Ishikawa (cell line): ENCODE data around the gene IL22RA2.

Experiments
- CEBPB ChIP-seq: IDR thresholded peaks from 2 replicates; pipeline ENCODE4 v1.6.1; 2012
- CREB1 ChIP-seq: IDR thresholded peaks from 2 replicates; pipeline ENCODE4 v1.6.1; 2012; ENCODE audit warnings: low read depth
- EGR1 ChIP-seq: IDR thresholded peaks from 2 replicates; pipeline ENCODE4 v1.6.1; 2012
- EP300 ChIP-seq: IDR thresholded peaks from 2 replicates; pipeline ENCODE4 v1.6.1; 2012; ENCODE audit warnings: borderline replicate concordance
- FOXM1 ChIP-seq: IDR thresholded peaks from 2 replicates; pipeline ENCODE4 v1.6.1; 2012; ENCODE audit warnings: low read depth, borderline replicate concordance
- RAD21 ChIP-seq: IDR thresholded peaks from 2 replicates; pipeline ENCODE4 v1.6.1; 2012; ENCODE audit warnings: low read depth
- TAF1 ChIP-seq: IDR thresholded peaks from 2 replicates; pipeline ENCODE4 v1.6.1; 2012; ENCODE audit warnings: low read depth, mild to moderate bottlenecking
- TCF12 ChIP-seq: IDR thresholded peaks from 2 replicates; pipeline ENCODE4 v1.6.1; 2012; ENCODE audit warnings: low read depth
- USF1 ChIP-seq: IDR thresholded peaks from 2 replicates; pipeline ENCODE4 v1.6.1; 2012
- YY1 ChIP-seq: IDR thresholded peaks from 2 replicates; pipeline ENCODE4 v1.6.1; 2012; ENCODE audit warnings: low read depth
- TF ChIP-seq, protein P1 (sequence below): IDR thresholded peaks from 2 replicates; pipeline ENCODE4 v1.6.1; 2012
- TF ChIP-seq, protein P2 (sequence below): IDR thresholded peaks from 2 replicates; pipeline ENCODE4 v1.6.1; 2012; ENCODE audit warnings: low read depth, mild to moderate bottlenecking

DNA sequence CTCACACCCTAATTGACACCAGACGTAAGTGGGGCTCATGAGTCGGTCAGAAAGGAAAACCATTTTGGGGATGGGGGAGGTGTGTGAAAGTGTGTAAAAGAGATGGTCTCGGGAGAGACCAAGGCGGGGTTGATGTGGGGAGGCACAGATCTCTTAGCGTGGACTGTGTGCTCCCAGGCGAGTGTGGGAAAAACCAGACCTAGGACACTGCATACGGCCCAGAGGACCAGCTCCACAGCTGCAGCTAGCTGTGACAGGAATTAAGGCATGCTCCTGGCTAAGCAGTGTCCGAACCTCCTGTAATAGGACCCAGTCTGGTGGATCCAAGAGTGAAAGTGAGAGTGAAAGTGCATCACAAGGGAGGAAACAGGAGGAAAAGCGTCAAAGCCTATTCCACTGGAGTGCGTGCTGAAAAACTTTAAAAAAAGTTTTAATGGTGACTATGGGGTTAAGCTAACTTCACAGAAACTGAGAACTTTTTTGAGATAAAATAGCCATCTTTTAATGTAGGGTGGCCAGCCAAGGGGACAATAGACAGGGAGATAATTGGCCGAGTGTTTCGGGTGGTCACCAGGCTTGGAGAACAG is 9.6 kb downstream of the IL22RA2 start:
- TF ChIP-seq CEBPB (no peak), YY1 (no peak), EP300 (no peak), TCF12 (no peak), CREB1 (no peak), RAD21 (no peak), FOXM1 (no peak), EGR1 (no peak), TAF1 (no peak), USF1 (no peak)
- TF ChIP-seq, protein P1, sequence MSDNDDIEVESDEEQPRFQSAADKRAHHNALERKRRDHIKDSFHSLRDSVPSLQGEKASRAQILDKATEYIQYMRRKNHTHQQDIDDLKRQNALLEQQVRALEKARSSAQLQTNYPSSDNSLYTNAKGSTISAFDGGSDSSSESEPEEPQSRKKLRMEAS, result no peak
- TF ChIP-seq, protein P2, sequence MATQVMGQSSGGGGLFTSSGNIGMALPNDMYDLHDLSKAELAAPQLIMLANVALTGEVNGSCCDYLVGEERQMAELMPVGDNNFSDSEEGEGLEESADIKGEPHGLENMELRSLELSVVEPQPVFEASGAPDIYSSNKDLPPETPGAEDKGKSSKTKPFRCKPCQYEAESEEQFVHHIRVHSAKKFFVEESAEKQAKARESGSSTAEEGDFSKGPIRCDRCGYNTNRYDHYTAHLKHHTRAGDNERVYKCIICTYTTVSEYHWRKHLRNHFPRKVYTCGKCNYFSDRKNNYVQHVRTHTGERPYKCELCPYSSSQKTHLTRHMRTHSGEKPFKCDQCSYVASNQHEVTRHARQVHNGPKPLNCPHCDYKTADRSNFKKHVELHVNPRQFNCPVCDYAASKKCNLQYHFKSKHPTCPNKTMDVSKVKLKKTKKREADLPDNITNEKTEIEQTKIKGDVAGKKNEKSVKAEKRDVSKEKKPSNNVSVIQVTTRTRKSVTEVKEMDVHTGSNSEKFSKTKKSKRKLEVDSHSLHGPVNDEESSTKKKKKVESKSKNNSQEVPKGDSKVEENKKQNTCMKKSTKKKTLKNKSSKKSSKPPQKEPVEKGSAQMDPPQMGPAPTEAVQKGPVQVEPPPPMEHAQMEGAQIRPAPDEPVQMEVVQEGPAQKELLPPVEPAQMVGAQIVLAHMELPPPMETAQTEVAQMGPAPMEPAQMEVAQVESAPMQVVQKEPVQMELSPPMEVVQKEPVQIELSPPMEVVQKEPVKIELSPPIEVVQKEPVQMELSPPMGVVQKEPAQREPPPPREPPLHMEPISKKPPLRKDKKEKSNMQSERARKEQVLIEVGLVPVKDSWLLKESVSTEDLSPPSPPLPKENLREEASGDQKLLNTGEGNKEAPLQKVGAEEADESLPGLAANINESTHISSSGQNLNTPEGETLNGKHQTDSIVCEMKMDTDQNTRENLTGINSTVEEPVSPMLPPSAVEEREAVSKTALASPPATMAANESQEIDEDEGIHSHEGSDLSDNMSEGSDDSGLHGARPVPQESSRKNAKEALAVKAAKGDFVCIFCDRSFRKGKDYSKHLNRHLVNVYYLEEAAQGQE, result no peak
